Calu3 (cell line): ENCODE results near the gene PLPPR5. TPM values are rescaled to one million over a fixed set of nuclear protein-coding genes. Genes with fewer than 3 reads are reported as not detected.

Source experiments
- BruUV-seq: library from RNA; stranded (reverse); fragments of 400-500 nt; replicated peaks from 2 replicates; lab custom pipeline; 2021; lab: Mats Ljungman, UMichigan
- CTCF ChIA-PET: fragments of 300-600 bp; sonication (Branson Sonifier 250); formaldehyde crosslinking; loops from one replicate; lab custom pipeline; 2022; ENCODE audit warnings: antibody characterized with exemption; lab: Charles Lee
- DNase-seq: peaks from one replicate; pipeline ENCODE4 v3.0.0; 2022
- H3K27ac Mint-ChIP-seq: one replicate; pipeline ENCODE4 v1.8.0; 2022; ENCODE audit warnings: mixed read lengths; ENCODE audit not compliant: unreplicated experiment
- H3K27me3 Mint-ChIP-seq: one replicate; pipeline ENCODE4 v1.8.0; 2022; ENCODE audit warnings: mixed read lengths; ENCODE audit not compliant: unreplicated experiment
- H3K36me3 Mint-ChIP-seq: one replicate; pipeline ENCODE4 v1.8.0; 2022; ENCODE audit warnings: mild to moderate bottlenecking, moderate library complexity, mixed read lengths; ENCODE audit not compliant: insufficient read depth, unreplicated experiment
- H3K4me1 Mint-ChIP-seq: one replicate; pipeline ENCODE4 v1.8.0; 2022; ENCODE audit warnings: mild to moderate bottlenecking, low read depth, mixed read lengths; ENCODE audit not compliant: unreplicated experiment
- H3K4me3 Mint-ChIP-seq: one replicate; pipeline ENCODE4 v1.8.0; 2022; ENCODE audit warnings: mild to moderate bottlenecking, low read depth, moderate library complexity, mixed read lengths; ENCODE audit not compliant: unreplicated experiment
- H3K9me3 Mint-ChIP-seq: one replicate; pipeline ENCODE4 v1.8.0; 2022; ENCODE audit warnings: low read depth, mixed read lengths; ENCODE audit not compliant: unreplicated experiment
- CTCF ChIP-seq: fragments of 200-600 bp; IDR thresholded peaks from one replicate; pipeline ENCODE4 v1.8.0; 2022; ENCODE audit warnings: antibody characterized with exemption; ENCODE audit not compliant: unreplicated experiment
- intact Hi-C: fragments of 100-400 bp; cut with micrococcal nuclease; formaldehyde crosslinking; loops from one replicate; pipeline ENCODE4 v1.10.0; 2022; ENCODE audit not compliant: unreplicated experiment
- total RNA-seq: library from RNA; stranded (reverse); gene quantifications from 2 replicates; pipeline ENCODE4 v1.2.3, GENCODE V29; 2022

The PLPPR5 gene
- total RNA-seq, 1 experiment from 2014 or later, result not detected

- no peaks in the 10 kb centered on the region for H3K36me3 Mint-ChIP-seq
- CTCF ChIA-PET, result no interaction called here
- H3K27ac Mint-ChIP-seq, result no peak overlapping the region
- intact Hi-C loops, result no loop called here
- DNase-seq, result no peak
- no peaks in the 10 kb centered on the region for H3K27me3 Mint-ChIP-seq
- BruUV-seq, result no TSS peak
- no peaks in the 10 kb centered on the region for H3K9me3 Mint-ChIP-seq
- no peak overlapping the region for H3K4me3 Mint-ChIP-seq
- H3K4me1 Mint-ChIP-seq, result no peaks in the 10 kb centered on the region
- no peak for TF ChIP-seq CTCF
Observed at GRCh38 chr1:98947071-98947470, 57.6 kb downstream of the PLPPR5 start.

GRCh38 chr1:98940722-98941079, 64.0 kb downstream of the PLPPR5 start:
- no peak for DNase-seq
- H3K27ac Mint-ChIP-seq, result no peak overlapping the region
- intact Hi-C loops, result no loop called here
- peaks cover 3% of the 10 kb centered on the region for H3K9me3 Mint-ChIP-seq
- peaks cover 10% of the 10 kb centered on the region for H3K4me1 Mint-ChIP-seq
- CTCF ChIA-PET, result interaction anchor here (0.7 to 1.0 kb wide), 2 partner anchors 10 to 147 kb away, joined by 3 to 4 read pairs; no protein-coding TSS in a partner anchor
- H3K4me3 Mint-ChIP-seq, result no peak overlapping the region
- TF ChIP-seq CTCF, result no peak
- H3K27me3 Mint-ChIP-seq, result no peaks in the 10 kb centered on the region
- no peaks in the 10 kb centered on the region for H3K36me3 Mint-ChIP-seq
- BruUV-seq, result no TSS peak

- BruUV-seq, result no TSS peak
- peaks cover 10% of the 10 kb centered on the region for H3K4me1 Mint-ChIP-seq
- H3K36me3 Mint-ChIP-seq, result no peaks in the 10 kb centered on the region
- no peak overlapping the region for H3K27ac Mint-ChIP-seq
- no peak for DNase-seq
- no peak for TF ChIP-seq CTCF
- CTCF ChIA-PET, result interaction anchor here (1.0 kb wide), 1 partner anchor 146 kb away, joined by 3 read pairs; no protein-coding TSS in a partner anchor
- peaks cover 3% of the 10 kb centered on the region for H3K9me3 Mint-ChIP-seq
- intact Hi-C loops, result no loop called here
- H3K4me3 Mint-ChIP-seq, result no peak overlapping the region
- no peaks in the 10 kb centered on the region for H3K27me3 Mint-ChIP-seq
Observed at GRCh38 chr1:98940069-98940721, 64.5 kb downstream of the PLPPR5 start.

GRCh38 chr1:98939471-98939870, 65.2 kb downstream of the PLPPR5 start:
- Mint-ChIP-seq H3K9me3 (peaks cover 3% of the 10 kb centered on the region), H3K27me3 (peaks cover 1% of the 10 kb centered on the region), H3K4me1 (peaks cover 10% of the 10 kb centered on the region), H3K27ac (no peak overlapping the region), H3K36me3 (no peaks in the 10 kb centered on the region), H3K4me3 (no peak overlapping the region)
- no peak for DNase-seq
- intact Hi-C loops, result no loop called here
- CTCF ChIA-PET, result interaction anchor here (1.0 kb wide), 1 partner anchor 145 kb away, joined by 3 read pairs; no protein-coding TSS in a partner anchor
- no TSS peak for BruUV-seq
- TF ChIP-seq CTCF, result no peak
